Hepatocyte (in vitro differentiated cells): Measurements from ENCODE around the gene FUT6. TPM values are rescaled to one million over a fixed set of nuclear protein-coding genes. Genes with fewer than 3 reads are reported as not detected.
"Not testable (repeated sequence)": the region's sequence is repeated elsewhere in the genome, so short reads cannot be mapped to it uniquely, and the experiment has no call there.

Source experiments
- DNase-seq: peaks from one replicate; pipeline ENCODE4 v3.0.0-alpha.2; 2016; ENCODE audit warnings: low spot score
- H2AFZ ChIP-seq: fragments of 200-600 bp; sonication (generic); 2 replicates; pipeline ENCODE4 v1.6.0; 2016; ENCODE audit warnings: antibody characterized with exemption, mild to moderate bottlenecking
- H3K27ac ChIP-seq: fragments of 200-600 bp; sonication (generic); 2 replicates; pipeline ENCODE4 v1.5.1; 2016; ENCODE audit warnings: mild to moderate bottlenecking
- H3K27me3 ChIP-seq: fragments of 200-600 bp; sonication (generic); 2 replicates; pipeline ENCODE4 v1.6.1; 2016
- H3K36me3 ChIP-seq: fragments of 200-600 bp; sonication (generic); replicated peaks from 2 replicates; pipeline ENCODE4 v1.5.1; 2016; ENCODE audit warnings: low read depth; ENCODE audit not compliant: insufficient read depth
- H3K4me1 ChIP-seq: fragments of 200-600 bp; sonication (generic); 2 replicates; pipeline ENCODE4 v1.5.1; 2016; ENCODE audit warnings: mild to moderate bottlenecking, moderate library complexity; ENCODE audit not compliant: insufficient read depth
- H3K4me2 ChIP-seq: fragments of 200-600 bp; sonication (generic); 2 replicates; pipeline ENCODE4 v1.6.0; 2016
- H3K4me3 ChIP-seq: fragments of 200-600 bp; sonication (generic); 2 replicates; pipeline ENCODE4 v1.5.1; 2016; ENCODE audit warnings: mild to moderate bottlenecking
- H3K79me2 ChIP-seq: fragments of 200-600 bp; sonication (generic); 2 replicates; pipeline ENCODE4 v1.6.0; 2017; ENCODE audit warnings: mild to moderate bottlenecking
- H3K9me2 ChIP-seq: fragments of 200-600 bp; sonication (generic); replicated peaks from 2 replicates; pipeline ENCODE4 v1.6.0; 2017; ENCODE audit warnings: mild to moderate bottlenecking; ENCODE audit not compliant: insufficient read depth
- H3K9me3 ChIP-seq: fragments of 200-600 bp; sonication (generic); 2 replicates; pipeline ENCODE4 v1.5.1; 2016; ENCODE audit warnings: low read depth, mild to moderate bottlenecking
- H4K20me1 ChIP-seq: fragments of 200-600 bp; sonication (generic); 2 replicates; pipeline ENCODE4 v1.6.0; 2016; ENCODE audit warnings: mild to moderate bottlenecking; ENCODE audit not compliant: insufficient read depth, poor library complexity, severe bottlenecking
- EZH2 ChIP-seq: fragments of 200-600 bp; sonication (generic); IDR thresholded peaks from 2 replicates; pipeline ENCODE4 v1.6.1; 2016; ENCODE audit warnings: antibody characterized with exemption, mild to moderate bottlenecking, borderline replicate concordance
- EZH2phosphoT487 ChIP-seq: fragments of 200-600 bp; sonication (generic); IDR thresholded peaks from one replicate; pipeline ENCODE4 v1.6.1; 2018; ENCODE audit warnings: antibody characterized with exemption, mild to moderate bottlenecking, low read depth, moderate library complexity; ENCODE audit not compliant: unreplicated experiment, severe bottlenecking
- WGBS: methylation state at CpG from one replicate; pipeline ENCODE4 v1.1.6; 2016; ENCODE audit warnings: low lambda C conversion rate; ENCODE audit errors: missing lambda C conversion rate; 5-methylcytosine and 5-hydroxymethylcytosine counted together
- polyA plus RNA-seq: library from polyadenylated mRNA; unstranded; fragments of >200 nt; fragmentation: Nextera tagmentation; extraction: Ambion mirVana; gene quantifications from 2 replicates; pipeline ENCODE4 v1.2.1, GENCODE V29; 2016
- total RNA-seq: library from RNA; depleted of rRNA; stranded (reverse); fragments of >200 nt; gene quantifications from 2 replicates; pipeline ENCODE4 v1.2.3, GENCODE V29; 2014
- TF ChIP-seq, protein P1 (sequence below): fragments of 200-600 bp; sonication (generic); IDR thresholded peaks from 2 replicates; pipeline ENCODE4 v1.5.1; 2016; ENCODE audit warnings: antibody characterized with exemption, mild to moderate bottlenecking; ENCODE audit not compliant: poor library complexity

FUT6 gene
- total and polyA plus RNA-seq, 2 experiments from 2014 or later: 0.07 TPM; not detected in 1

GRCh38 chr19:5877427-5877826, 37.9 kb upstream of the FUT6 start:
- no peak for DNase-seq
- no peak overlapping the region for H3K4me2 ChIP-seq
- no peaks in the 10 kb centered on the region for H3K79me2 ChIP-seq
- H3K27ac ChIP-seq: no peak overlapping the region
- H3K36me3 ChIP-seq: no peaks in the 10 kb centered on the region
- no peaks in the 10 kb centered on the region for H3K9me2 ChIP-seq
- H3K4me3 ChIP-seq: no peak overlapping the region
- H3K4me1 ChIP-seq: peaks cover 15% of the 10 kb centered on the region
- no peaks in the 10 kb centered on the region for H3K9me3 ChIP-seq
- no peaks in the 10 kb centered on the region for H3K27me3 ChIP-seq
- no peaks in the 10 kb centered on the region for H4K20me1 ChIP-seq
- TF ChIP-seq, protein P1, sequence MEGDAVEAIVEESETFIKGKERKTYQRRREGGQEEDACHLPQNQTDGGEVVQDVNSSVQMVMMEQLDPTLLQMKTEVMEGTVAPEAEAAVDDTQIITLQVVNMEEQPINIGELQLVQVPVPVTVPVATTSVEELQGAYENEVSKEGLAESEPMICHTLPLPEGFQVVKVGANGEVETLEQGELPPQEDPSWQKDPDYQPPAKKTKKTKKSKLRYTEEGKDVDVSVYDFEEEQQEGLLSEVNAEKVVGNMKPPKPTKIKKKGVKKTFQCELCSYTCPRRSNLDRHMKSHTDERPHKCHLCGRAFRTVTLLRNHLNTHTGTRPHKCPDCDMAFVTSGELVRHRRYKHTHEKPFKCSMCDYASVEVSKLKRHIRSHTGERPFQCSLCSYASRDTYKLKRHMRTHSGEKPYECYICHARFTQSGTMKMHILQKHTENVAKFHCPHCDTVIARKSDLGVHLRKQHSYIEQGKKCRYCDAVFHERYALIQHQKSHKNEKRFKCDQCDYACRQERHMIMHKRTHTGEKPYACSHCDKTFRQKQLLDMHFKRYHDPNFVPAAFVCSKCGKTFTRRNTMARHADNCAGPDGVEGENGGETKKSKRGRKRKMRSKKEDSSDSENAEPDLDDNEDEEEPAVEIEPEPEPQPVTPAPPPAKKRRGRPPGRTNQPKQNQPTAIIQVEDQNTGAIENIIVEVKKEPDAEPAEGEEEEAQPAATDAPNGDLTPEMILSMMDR: no peak
- TF ChIP-seq EZH2 (no peak), EZH2phosphoT487 (no peak)
- no peak overlapping the region for H2AFZ ChIP-seq
- 92% methylated on average over 8 of the region's 8 CpGs for WGBS

- not testable (repeated sequence) for H2AFZ ChIP-seq, H3K4me3 ChIP-seq, H3K27me3 ChIP-seq, H3K27ac ChIP-seq, H3K36me3 ChIP-seq, H3K4me1 ChIP-seq, H3K4me2 ChIP-seq, H4K20me1 ChIP-seq, H3K9me2 ChIP-seq, H3K9me3 ChIP-seq, DNase-seq, H3K79me2 ChIP-seq
- 87% methylated on average over 7 of the region's 7 CpGs for WGBS
Observed at GRCh38 chr19:5874496-5874895, 35.0 kb upstream of the FUT6 start.

- H2AFZ ChIP-seq: no peak overlapping the region
- H3K9me3 ChIP-seq: no peaks in the 10 kb centered on the region
- no peaks in the 10 kb centered on the region for H3K4me1 ChIP-seq
- no peak overlapping the region for H3K4me2 ChIP-seq
- H3K4me3 ChIP-seq: no peak overlapping the region
- 97% methylated on average over 12 of the region's 12 CpGs for WGBS
- no peaks in the 10 kb centered on the region for H3K9me2 ChIP-seq
- no peaks in the 10 kb centered on the region for H3K79me2 ChIP-seq
- H4K20me1 ChIP-seq: no peaks in the 10 kb centered on the region
- TF ChIP-seq, protein P1: no peak
- TF ChIP-seq EZH2: no peak
- no peak for TF ChIP-seq EZH2phosphoT487
- no peaks in the 10 kb centered on the region for H3K36me3 ChIP-seq
- no peak overlapping the region for H3K27ac ChIP-seq
- no peak for DNase-seq
- H3K27me3 ChIP-seq: no peaks in the 10 kb centered on the region
Observed at GRCh38 chr19:5873617-5874199, 34.2 kb upstream of the FUT6 start.

DNA sequence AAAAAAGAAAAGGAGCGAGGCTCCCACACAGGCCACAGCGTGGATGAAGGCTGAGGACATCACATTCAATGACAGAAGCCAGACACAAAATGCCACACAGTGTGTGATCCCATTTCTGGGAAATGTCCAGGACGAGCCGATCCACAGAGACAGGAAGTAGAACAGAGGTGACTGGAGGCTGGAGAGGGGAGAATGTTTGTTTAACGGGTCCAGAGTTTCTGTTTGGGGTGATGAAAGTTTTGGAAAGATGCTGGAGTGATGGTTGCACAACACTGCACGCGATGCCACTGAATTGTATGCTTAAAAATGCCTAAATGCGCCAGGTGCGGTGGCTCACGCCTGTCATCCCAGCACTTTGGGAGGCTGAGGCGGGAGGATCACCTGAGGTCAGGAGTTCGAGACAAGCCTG, 31.5 kb upstream of the FUT6 start:
- Histone ChIP-seq H3K36me3 (no peaks in the 10 kb centered on the region), H3K9me2 (no peaks in the 10 kb centered on the region), H2AFZ (no peak overlapping the region), H3K27ac (peak overlapping the region; percentile 20), H3K9me3 (no peaks in the 10 kb centered on the region), H3K4me2 (no peak overlapping the region), H4K20me1 (no peaks in the 10 kb centered on the region), H3K4me1 (no peaks in the 10 kb centered on the region), H3K79me2 (no peaks in the 10 kb centered on the region), H3K27me3 (no peaks in the 10 kb centered on the region), H3K4me3 (no peak overlapping the region)
- WGBS: 69% methylated on average over 12 of the region's 12 CpGs
- TF ChIP-seq, protein P1: no peak
- TF ChIP-seq EZH2phosphoT487 (no peak), EZH2 (no peak)
- DNase-seq: no peak
